AG10803 (cell line): ENCODE data around the gene MPPED2.
A peak's percentile ranks its signal among the peaks of the same experiment; 100 is the strongest.
"Not testable (repeated sequence)": the region's sequence is repeated elsewhere in the genome, so short reads cannot be mapped to it uniquely, and the experiment has no call there.

ENCODE experiments used
- DNase-seq: peaks from one replicate; pipeline ENCODE4 v3.0.0; 2010; ENCODE audit warnings: low read depth
- H3K4me3 ChIP-seq: 2 replicates; pipeline ENCODE4 v1.5.1; 2011; ENCODE audit warnings: mild to moderate bottlenecking, low read length, control low read depth
- TF ChIP-seq, protein P1 (sequence below): conservative IDR thresholded peaks from 2 replicates; pipeline ENCODE4 v1.5.1; 2011; ENCODE audit warnings: mild to moderate bottlenecking, low read length, control low read depth, inconsistent platforms

Gene MPPED2

DNA sequence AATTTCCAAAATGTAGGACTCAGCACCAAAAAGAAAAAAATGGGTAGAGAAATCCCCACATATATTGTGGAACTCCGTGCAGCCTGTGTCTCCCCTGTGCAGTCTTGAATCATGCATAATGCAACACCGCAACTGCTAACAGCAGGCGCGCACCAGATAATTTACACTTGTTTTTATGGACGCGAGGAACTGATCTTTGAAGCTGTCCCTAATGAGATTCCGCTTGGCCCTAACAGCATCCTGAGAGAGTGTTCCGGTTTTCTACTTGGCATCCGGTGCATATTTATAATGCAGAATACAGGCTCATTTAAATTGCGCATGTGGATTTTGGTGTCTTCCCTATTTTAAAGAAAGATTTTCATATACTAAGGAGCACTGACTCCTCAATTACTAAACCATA lies 21.1 kb downstream of the MPPED2 start:
- TF ChIP-seq, protein P1, sequence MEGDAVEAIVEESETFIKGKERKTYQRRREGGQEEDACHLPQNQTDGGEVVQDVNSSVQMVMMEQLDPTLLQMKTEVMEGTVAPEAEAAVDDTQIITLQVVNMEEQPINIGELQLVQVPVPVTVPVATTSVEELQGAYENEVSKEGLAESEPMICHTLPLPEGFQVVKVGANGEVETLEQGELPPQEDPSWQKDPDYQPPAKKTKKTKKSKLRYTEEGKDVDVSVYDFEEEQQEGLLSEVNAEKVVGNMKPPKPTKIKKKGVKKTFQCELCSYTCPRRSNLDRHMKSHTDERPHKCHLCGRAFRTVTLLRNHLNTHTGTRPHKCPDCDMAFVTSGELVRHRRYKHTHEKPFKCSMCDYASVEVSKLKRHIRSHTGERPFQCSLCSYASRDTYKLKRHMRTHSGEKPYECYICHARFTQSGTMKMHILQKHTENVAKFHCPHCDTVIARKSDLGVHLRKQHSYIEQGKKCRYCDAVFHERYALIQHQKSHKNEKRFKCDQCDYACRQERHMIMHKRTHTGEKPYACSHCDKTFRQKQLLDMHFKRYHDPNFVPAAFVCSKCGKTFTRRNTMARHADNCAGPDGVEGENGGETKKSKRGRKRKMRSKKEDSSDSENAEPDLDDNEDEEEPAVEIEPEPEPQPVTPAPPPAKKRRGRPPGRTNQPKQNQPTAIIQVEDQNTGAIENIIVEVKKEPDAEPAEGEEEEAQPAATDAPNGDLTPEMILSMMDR = no peak
- no peak for DNase-seq
- H3K4me3 ChIP-seq = no peak overlapping the region

DNA sequence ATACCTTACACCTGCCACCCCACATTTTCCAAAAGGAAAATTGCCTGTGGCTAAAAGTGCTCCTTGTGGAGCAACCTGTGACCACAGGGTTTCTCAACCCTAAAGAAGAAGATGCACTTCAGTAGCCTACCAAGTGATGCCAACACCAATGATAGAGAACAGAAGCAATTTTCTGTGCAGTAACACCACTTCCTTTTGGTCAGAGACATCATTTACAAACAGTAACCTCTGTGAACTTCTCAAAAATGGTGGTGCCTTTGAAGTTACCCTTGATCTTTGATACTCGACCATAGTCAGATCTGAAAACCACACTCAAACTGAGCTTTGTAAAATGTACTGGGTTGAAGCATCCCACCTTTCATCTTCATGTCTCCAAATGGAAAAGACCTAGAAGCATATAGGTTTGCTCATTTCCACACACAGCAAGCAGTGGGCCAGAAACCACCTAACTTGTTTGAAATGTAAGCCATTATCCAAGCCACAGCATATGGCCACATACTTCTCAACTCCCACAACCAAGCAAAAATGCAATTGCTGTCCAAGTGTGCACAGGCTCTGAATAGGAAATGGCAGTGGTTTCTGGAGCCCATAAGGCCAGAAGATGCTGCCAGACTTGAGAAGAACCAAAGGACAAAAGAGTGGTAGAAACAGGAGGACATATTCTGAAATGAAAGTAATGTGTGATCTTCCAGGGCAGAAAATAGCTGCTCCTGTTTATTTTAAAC lies 24.3 kb downstream of the MPPED2 start:
- TF ChIP-seq, protein P1 = no peak
- peak; percentile 46 for DNase-seq
- H3K4me3 ChIP-seq = no peak overlapping the region

DNA sequence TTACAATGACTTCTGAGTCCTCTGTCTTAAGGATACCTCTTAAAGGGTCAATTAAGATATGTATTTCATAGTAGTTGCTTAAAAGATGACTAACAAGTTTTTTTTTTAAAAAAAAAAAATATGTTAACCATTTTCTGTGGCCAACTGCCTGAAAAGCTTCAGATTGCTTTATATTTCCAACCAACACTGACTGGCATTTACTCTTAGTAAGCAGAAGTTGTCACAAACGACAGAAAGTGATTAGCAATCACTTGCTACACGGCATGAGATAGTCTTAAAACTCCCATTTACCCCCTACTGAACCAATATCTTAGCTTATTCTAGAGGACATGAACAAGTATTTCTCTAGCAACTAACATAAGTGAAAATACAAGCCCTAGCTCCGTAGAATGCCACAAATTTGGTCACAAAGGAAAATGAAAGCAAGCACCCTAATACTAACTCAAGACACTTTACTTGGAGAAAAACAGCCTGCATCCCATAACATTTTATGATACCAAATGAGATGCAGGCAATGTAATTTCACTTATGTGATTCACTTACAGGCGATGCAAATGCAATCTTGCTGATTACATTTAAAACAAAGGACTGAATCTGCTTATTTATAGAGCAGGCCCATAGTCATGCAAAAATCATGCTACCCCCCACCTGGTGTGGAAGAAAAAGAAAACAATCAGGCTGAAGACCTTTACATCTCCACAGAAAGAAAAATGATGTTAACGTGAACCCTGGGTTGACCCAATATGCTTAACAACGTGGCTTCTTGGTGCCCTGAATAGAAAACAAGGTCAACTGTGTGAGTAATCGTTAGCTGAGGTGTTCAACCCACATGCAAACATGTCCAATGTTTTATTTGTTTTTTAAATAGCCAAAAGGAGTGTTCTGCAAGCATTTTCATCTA lies 25.7 kb downstream of the MPPED2 start:
- TF ChIP-seq, protein P1 = no peak
- DNase-seq = no peak
- no peak overlapping the region for H3K4me3 ChIP-seq

DNA sequence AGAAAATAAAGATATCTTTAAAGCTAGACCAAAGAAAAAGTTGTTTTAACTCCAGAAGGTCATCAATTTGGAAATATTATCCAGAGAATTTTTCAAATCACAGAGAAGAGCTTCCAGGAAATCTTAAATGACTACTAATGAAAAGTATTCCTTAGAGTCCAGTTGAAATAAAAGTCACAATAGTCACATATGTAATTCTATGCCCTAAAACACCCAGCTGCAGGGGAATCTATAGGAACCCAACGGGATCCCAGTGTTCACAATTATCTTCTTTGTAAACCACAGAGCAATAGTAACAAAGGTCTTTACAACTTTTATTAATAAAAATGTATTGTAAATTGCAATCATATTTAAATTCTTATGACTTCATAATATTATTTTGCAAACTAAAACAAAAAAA lies 27.1 kb downstream of the MPPED2 start:
- H3K4me3 ChIP-seq = no peak overlapping the region
- DNase-seq = no peak
- TF ChIP-seq, protein P1 = no peak

DNA sequence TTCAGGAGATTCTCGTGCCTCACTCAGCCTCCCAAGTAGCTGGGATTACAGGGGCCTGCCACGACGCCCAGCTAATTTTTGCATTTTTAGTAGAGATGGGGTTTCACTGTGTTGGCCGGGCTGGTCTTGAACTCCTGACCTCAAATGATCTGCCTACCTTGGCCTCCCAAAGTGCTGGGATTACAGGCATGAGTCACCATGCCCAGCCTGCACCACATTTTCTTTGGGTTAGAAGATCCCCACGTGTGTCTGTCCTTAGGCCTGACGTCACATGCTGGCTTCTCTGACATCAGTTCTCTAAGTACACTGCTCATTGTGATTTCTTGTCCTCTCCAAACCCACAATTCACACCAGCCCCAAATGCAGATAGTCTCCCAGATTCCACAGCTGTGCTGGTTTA lies 31.6 kb downstream of the MPPED2 start:
- DNase-seq, H3K4me3 ChIP-seq: not testable (repeated sequence)

DNA sequence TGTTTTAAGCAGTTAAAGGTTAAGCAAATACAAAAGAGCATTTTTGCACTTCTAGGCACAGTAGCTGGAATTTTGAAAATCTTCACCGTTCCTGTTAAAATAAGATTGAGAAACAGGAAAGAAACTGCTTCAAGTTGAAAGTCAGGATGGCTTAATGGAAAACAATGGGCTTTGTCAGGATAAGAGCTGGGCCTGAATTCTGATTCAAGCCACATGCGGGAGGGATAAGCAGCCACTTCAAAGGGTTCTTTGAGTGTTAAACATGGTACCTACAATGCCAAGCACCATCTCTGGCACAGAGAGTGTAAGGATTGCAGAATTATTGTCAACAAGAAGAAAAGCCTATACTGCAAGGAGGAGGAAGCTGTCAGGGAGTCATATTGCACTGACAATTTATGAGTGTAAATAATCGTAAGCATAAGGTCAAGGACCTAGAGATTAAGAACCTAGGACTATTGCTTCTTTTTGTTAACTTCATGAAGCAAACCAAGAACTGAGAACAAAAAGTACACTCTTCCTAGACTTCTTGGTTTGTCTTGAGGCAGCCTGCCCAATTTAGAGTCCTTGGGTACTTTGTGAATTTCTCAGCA lies 32.5 kb downstream of the MPPED2 start:
- no peak overlapping the region for H3K4me3 ChIP-seq
- DNase-seq = no peak
- TF ChIP-seq, protein P1 = no peak

DNA sequence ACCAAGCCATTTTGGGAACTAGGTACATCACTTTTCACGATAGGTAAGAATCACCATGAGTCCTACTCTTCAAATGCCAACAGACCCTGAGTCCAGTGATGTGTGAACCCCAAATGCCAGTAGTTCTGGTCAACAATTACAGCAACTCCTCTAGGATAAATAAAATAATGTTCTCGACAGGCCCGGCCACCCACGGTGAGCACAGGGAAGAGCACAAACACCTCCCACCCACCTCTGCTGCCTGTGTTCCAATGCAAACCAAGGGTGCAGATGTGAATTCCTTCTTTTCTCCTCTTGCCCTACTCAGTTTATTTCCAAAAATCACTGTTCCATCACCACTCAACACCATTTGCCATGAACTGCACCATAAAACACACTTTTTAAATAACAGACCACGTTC lies 33.3 kb downstream of the MPPED2 start:
- H3K4me3 ChIP-seq = no peak overlapping the region
- DNase-seq = no peak
- TF ChIP-seq, protein P1 = no peak
